ENCODE measurements around the gene ICAM2. TPM values are rescaled to one million over a fixed set of nuclear protein-coding genes. Genes with fewer than 3 reads are reported as not detected.

Gene ICAM2
- total RNA-seq, 4 donors from 2014 or later = 2.1 to 25.6 (median 9.7) TPM

DNA sequence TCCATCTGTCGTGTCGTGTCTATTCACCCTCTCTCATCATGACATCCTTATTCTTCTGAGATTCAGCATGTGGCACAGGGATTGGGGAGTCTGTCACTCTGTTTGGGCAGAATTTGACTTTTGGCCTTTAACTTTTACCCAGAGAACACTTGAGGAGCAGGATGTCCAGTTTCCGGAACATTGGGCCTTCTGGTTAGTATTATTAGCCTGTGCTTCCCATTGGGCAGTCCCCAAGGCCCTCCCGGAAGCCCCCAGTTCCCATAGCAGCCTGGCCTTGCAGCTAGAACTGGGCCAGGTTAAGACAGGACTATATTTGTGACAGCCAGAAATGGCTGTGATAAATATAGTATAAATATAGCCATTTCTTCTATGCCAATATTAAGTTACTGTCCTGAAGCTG, 57.3 kb downstream of the ICAM2 start:
- H3K27ac ChIP-seq = peak overlapping the region in 2 of 4 donors; percentile 35 to 70
- TF ChIP-seq, protein P1, sequence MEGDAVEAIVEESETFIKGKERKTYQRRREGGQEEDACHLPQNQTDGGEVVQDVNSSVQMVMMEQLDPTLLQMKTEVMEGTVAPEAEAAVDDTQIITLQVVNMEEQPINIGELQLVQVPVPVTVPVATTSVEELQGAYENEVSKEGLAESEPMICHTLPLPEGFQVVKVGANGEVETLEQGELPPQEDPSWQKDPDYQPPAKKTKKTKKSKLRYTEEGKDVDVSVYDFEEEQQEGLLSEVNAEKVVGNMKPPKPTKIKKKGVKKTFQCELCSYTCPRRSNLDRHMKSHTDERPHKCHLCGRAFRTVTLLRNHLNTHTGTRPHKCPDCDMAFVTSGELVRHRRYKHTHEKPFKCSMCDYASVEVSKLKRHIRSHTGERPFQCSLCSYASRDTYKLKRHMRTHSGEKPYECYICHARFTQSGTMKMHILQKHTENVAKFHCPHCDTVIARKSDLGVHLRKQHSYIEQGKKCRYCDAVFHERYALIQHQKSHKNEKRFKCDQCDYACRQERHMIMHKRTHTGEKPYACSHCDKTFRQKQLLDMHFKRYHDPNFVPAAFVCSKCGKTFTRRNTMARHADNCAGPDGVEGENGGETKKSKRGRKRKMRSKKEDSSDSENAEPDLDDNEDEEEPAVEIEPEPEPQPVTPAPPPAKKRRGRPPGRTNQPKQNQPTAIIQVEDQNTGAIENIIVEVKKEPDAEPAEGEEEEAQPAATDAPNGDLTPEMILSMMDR (IDR thresholded peaks at IDR 0.05) = no peak
- TF ChIP-seq POLR2A (IDR thresholded peaks at IDR 0.05) = no peak

DNA sequence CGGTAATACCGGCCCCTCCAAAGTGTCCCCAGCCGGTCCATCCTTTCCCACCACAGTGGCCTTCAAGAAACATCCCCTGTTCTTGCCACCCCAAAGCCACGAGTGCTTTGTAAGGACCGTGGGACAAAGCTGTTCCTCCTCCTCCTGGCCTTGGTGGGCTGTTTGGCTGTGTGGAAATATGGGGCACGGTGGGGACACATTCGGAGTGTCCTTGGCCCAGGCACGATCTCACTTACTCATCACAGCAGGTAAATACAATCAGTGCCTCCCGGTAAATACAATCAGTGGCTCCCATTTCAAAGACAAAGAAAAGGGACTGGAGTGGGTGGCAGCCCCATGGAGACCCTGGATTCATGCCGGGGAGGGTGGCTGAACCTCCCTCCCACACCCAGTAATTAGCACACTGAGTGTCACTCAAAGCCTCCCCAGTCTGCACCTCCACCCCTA, 58.1 kb downstream of the ICAM2 start:
- no peak for DNase-seq
- H3K27me3 ChIP-seq = no peaks in the 10 kb centered on the region
- peaks cover 0 to 11% (median 0%) of the 10 kb centered on the region in 4 donors for H3K4me1 ChIP-seq
- H3K9me3 ChIP-seq = no peaks in the 10 kb centered on the region
- no peak overlapping the region for H3K4me3 ChIP-seq
- TF ChIP-seq, protein P1 (IDR thresholded peaks at IDR 0.05) = no peak
- H3K36me3 ChIP-seq = no peaks in the 10 kb centered on the region
- peak overlapping the region in 2 of 4 donors; percentile 35 to 62 for H3K27ac ChIP-seq

More for the DNA sequence above, 57.3 kb downstream of the ICAM2 start:
- no peak overlapping the region for H3K4me3 ChIP-seq
- peaks cover 0 to 11% (median 0%) of the 10 kb centered on the region in 4 donors for H3K4me1 ChIP-seq
- H3K9me3 ChIP-seq = no peaks in the 10 kb centered on the region
- no peaks in the 10 kb centered on the region for H3K27me3 ChIP-seq
- H3K36me3 ChIP-seq = no peaks in the 10 kb centered on the region
- no peak for DNase-seq

DNA sequence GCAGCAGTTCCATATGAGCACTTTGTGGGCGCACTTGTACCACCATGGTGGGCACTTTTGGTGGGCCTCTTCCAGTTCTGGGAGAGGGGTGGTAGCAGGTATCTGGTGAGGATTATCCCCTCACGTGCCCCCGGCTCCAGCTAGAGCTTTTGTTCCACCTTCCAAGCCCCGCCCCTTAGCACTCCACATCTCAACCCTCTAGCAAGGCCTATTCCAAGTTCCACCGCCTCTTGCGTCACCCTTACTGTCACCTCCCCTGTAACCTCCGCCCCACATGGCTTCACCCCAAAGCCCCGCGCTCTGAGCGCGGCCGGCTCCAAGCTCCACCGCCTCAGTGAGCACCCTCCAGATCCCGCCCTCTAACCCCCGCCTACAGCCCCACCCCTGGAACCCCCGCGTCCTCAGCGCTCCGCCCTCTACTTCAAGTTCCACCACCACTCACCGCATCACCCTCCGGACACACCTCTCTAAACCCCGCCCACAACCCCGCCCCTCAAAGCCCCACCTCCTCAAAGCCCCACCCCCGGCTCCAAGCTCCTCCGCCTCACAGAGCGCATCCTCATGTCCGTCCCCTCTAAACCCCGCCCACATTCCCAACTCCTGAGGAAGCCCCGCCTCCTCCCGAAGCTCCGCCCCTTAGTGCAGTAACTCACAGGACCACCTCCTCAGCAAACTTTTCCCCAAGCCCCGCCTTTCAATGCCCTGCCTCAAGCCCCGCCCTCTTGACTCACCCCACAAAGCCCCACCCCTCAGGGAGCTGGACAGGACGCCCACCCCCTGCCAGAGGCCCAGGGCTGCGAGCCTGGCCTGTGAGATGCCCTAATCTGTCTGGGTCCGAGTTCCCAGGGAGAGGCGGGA, 58.8 kb downstream of the ICAM2 start:
- TF ChIP-seq, protein P1 (IDR thresholded peaks at IDR 0.05) = no peak
- TF ChIP-seq POLR2A (IDR thresholded peaks at IDR 0.05) = no peak
- Histone ChIP-seq H3K27me3 (no peaks in the 10 kb centered on the region), H3K4me1 (peaks cover 0 to 11% (median 0%) of the 10 kb centered on the region in 4 donors), H3K4me3 (no peak overlapping the region), H3K36me3 (no peaks in the 10 kb centered on the region), H3K27ac (no peak overlapping the region), H3K9me3 (no peaks in the 10 kb centered on the region)
- DNase-seq = peak; percentile 47 to 70 (median 60)

DNA sequence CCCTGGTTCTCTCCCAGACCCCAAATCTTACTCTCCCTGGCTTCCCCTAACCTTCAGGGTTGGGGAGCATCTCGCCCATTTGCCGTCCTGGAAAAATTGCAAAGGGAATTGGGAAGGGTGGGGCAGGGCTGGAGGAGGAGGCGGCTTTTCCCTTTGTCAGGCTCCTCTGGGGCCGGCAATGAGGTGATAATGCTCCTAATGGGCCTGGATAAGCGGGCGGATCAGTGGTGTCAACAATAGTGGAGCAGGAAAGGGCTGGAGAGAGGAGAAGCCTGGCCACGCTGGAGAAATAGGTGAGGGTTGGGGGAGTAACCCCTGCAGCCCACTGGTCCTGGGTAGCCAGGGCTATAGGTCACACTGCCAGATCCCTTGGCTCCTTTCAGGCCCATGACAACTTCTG, 60.0 kb downstream of the ICAM2 start:
- Histone ChIP-seq H3K36me3 (no peaks in the 10 kb centered on the region), H3K9me3 (no peaks in the 10 kb centered on the region), H3K27me3 (no peaks in the 10 kb centered on the region), H3K27ac (no peak overlapping the region), H3K4me1 (peaks cover 0 to 11% (median 0%) of the 10 kb centered on the region in 4 donors), H3K4me3 (no peak overlapping the region)
- no peak for DNase-seq
- no peak for TF ChIP-seq POLR2A (IDR thresholded peaks at IDR 0.05)
- TF ChIP-seq, protein P1 (IDR thresholded peaks at IDR 0.05) = no peak

DNA sequence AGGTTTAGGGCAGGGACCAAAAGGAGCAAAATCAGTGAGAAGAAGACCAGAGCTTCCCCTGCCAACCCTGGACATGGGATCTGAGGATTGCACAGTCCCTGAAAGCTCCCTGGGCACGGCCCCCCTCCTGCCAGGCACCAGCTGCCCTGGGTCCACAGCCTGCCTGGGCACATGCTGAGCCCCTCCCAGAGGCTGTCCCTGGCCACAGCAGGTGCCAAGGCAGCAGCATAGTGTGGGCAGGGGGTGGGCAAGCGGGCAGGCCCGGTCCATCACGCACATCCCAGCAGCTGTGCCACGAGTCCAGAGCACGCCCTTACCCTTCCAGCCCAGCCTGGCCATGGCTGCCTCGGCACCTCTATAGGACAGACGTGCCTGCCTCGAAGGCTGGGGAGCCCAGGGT, 60.4 kb downstream of the ICAM2 start:
- Histone ChIP-seq H3K9me3 (no peaks in the 10 kb centered on the region), H3K4me1 (peaks cover 0 to 11% (median 0%) of the 10 kb centered on the region in 4 donors), H3K27ac (no peak overlapping the region), H3K36me3 (no peaks in the 10 kb centered on the region), H3K27me3 (no peaks in the 10 kb centered on the region), H3K4me3 (no peak overlapping the region)
- TF ChIP-seq, protein P1 (IDR thresholded peaks at IDR 0.05) = no peak
- no peak for TF ChIP-seq POLR2A (IDR thresholded peaks at IDR 0.05)
- no peak for DNase-seq

All from Peyer's patch (tissue), 4 donors.